ENCODE data around the gene HINT3.
A peak's percentile ranks its signal among the peaks of the same experiment; 100 is the strongest.
"Not testable (repeated sequence)": the region's sequence is repeated elsewhere in the genome, so short reads cannot be mapped to it uniquely, and the experiment has no call there.

The HINT3 gene

DNA sequence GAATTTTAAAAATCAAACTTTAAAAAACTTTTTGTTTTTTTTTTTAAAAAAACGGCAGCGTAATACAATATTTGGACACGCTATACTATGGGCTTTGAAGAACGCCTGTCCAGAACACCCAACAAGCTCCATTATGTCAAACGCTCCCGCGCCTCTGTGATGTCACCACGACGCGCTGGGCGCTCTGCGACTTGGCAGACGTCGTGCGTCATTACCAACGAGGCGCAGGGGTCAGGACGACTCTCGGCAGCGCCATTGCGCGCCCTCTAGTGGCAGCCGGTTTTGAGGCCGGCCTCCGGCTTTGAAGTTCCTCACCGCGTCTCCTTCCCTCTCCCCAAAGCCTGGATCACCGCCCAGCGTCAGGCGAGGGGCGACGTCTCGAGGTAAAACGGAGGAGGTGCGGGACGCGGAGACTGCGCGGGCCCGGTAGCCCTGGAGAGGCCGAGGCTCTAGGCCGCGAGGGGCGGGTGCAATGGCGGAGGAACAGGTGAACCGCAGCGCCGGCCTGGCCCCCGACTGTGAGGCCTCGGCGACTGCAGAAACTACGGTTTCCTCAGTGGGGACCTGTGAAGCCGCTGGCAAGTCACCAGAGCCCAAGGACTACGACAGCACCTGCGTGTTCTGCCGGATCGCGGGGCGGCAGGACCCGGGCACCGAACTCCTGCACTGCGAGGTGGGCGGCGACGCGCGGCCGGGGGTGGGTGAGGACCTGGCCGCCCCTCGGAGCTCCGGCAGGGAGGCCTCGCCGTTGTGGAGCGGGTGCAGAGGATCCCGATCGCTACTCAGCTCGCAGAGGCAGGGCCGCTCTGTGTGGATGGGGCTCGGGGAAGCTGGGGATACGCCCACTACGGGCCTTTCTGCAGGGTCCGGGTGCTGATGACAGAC, at the start of gene HINT3:
HINT3 (plus strand) TSS at position 265 of the 885 bp plus-strand sequence; CDS start at position 473, 208 bp downstream.
- DNase-seq = peak; percentile 99

DNA sequence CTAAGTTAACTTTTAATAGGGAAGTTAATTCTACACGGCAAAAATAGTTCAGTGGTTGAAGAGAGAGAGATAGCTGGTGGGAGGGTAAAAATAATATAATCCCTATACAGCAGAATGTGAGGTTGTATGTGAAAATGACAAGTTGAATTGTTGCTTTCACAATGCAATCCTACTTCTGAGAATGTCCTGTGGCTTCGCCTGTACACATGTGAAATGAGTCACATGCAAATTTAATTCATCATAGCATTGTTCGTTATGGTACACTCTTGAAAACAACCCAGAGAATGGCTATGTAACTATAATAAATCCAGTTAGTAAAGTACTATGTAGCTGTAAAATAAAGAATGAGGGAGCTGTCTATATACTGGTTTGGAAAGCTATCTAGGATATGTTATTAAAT, 46.0 kb upstream of the HINT3 start:
- no peak for DNase-seq

DNA sequence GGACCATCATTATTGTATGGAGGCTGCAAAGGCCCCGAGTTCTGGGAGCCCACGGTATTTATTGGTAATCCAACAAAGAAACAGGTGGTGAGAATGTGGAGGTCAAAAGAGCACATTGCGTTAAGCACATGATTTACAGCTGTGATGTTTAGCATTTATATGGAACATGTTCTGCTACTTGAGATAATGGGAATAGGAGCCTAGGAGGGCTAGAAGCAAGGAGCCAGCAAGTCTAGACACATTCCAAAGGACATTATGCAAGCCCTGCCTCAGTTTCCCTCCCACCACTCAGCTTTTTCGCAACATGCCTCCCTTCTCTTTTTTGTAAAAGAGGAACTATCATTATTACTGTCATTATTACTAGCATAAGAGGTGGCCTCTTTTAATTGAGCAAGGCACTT, 45.5 kb upstream of the HINT3 start:
- DNase-seq = not testable (repeated sequence)

DNA sequence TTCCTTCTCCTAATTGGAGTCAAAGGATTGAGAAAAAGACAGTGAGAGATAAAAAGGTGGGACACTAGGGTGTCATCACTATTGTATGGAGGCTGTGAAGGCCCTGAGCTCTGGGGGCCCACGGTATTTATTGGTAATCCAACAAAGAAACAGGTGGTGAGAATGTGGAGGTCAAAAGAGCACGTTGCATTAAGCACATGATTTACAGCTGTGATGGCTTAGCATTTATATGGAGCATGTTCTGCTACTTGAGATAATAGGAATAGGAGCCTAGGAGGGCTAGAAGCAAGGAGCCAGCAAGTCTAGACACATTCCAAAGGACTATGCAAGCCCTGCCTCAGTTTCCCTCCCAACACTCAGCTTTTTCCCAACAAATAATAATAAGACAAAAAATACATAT, 44.1 kb upstream of the HINT3 start:
- DNase-seq = not testable (repeated sequence)

DNA sequence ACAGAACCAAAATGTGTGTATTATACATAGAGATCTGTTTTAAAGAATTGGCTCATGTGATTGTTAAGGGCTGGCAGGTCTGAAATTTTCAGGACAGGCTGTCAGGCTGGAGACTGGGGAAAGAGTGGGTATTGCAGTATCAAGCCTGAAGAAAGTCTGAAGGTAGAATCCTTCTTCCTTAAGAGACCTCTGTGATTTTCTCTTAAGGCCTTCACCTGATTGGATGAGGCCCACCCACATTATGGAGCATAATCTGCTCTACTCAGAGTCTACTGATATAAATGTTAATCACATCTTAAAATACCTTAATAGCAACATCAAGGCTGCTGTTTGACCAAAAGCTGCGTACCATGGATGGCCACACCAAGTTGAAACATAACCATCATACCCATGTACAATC, 43.4 kb upstream of the HINT3 start:
- no peak for DNase-seq

DNA sequence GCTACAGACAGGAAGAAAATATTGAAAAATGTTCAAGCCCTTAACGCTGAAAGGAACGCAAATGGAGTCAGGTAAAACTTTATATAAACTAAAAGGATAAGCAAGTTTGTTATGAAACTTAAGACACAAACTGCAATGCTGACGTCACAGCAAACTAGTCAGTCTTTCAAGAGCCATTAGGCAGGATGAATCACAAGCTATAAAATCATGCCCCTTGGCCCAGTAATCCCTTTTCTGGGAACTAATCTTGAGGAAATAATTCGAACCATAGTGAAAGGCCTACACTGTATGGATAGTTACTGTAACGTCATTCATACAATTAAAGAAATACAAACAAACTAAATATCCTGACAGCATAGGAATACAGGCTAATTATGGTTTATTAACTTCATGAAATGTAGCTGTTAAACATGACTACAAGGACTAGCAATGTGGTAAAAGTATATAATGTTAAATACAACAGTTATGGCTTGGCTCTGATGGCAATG, 42.7 kb upstream of the HINT3 start:
- peak; percentile 29 for DNase-seq

DNA sequence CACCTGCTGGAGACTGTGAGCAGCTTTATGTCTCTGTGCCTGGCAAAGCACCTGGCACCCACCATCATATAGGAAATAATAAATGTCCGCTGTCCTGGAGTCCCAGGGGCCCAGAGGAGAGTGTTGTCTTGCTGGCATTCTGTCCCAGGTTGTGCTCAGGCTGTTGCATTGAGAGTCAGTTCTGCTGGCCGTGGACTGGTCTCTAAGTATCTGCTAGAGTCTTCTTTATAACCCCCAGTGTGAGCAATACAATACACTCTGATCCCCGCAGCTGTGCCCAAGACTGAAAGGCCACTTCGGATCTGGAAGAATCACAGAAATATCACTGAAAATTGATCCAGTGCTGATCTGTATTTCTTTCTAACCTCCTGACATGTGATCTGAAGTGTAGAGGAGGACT, 38.3 kb upstream of the HINT3 start:
- DNase-seq = no peak

DNA sequence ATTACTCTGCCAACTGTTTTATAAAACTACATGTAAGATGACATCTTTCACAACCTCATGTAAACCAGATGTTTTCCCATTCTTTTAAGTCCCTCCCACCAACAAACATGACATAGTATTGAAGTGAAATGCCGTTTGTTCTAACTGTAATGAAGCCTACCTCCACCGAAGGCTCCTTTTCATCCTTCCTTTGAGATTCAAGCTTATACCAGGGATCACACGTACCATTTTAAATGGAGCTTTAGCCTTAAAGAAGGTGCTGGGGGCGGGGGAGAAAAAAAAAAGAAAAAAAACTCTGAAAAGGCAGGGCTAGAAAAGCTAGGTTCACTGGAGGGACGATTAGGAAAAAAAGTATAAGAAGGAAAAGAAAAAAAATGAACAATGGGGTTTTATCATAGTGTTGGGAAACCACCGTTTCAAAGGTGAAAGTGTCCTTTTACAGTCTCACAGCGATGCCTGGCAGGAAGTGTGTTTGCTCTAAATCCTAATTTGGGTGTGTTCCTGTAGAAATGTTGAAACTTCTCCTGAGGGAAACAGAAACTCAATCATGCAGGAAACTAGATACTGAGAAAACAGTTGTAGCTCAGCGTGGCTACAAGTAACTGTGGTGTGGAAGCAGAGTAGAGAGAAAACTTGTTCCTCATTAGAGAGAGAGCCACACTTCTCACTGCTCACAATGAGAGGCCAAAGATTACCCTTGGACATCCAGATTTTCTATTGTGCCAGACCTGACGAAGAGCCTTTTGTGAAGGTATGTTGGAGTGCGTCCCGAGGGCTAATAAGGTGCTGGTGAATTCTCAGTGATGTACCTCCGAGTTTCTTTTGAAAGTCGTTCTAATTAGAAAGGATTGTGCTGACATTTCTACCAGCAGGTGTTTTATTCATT, 37.6 kb upstream of the HINT3 start:
- peak; percentile 62 for DNase-seq

DNA sequence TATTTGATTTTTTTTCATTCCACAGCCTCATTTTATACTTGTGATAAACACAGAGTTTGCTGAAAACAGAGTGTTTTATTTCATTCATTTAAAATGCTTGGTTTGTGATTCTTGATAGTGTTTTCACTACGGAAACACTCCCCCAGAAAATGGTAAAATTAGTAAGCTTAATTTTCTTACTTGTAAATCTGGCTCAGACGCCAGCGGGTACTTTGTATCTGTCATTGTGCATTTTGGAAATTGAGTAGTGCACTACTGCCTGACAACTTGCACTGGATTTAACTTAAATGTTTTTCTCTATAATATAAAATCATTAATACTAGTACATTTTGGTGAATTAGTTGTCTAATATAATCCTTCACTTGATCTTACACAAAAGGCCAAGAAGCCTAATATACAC, 37.0 kb upstream of the HINT3 start:
- no peak for DNase-seq

DNA sequence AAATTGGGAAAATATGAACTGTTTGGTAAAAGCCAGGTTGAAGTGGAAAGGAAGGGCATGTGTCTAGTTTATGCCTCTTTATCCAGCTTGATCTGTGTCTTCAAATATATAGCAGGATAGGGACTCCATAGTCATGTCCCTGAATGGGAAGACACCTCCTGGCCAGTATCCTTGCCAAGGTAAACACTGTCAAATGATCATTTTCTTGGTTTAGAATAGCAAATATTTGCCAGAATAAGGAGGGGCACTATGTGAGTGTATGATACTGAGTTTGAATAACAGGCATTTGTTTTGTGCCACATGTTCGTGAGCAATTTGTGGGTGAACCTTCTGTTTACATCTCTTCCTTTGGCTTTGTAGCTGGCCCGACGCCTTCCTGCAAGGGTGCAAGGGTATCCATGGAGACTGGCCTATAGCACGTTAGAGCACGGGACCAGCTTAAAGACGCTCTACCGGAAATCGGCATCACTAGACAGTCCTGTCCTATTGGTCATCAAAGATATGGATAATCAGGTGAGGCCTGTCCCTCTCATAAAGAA, 34.2 kb upstream of the HINT3 start:
- DNase-seq = no peak

DNA sequence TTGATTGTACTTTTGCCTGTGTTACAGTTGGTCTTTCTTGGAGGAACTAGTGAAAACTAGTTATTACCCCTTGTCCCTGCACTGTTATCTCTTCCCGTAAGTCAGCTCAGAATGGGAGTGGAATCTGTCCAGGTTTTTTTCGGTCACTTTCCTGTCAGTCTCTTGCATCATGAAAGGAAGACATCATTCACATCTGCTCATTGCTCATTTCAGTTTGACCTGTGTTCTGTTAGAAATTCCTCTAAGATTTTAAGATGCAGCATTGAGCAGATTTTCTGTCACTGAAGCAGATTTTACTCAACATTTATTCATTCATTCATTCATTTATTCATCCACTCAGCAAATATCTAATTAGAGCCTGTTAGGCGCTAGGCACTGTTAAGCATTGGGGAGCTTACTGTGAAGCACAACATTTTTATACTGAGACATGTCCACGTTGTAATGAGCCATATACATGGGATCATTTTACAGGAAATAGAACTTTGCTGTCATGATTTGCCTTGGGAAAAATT, 33.1 kb upstream of the HINT3 start:
- no peak for DNase-seq

DNA sequence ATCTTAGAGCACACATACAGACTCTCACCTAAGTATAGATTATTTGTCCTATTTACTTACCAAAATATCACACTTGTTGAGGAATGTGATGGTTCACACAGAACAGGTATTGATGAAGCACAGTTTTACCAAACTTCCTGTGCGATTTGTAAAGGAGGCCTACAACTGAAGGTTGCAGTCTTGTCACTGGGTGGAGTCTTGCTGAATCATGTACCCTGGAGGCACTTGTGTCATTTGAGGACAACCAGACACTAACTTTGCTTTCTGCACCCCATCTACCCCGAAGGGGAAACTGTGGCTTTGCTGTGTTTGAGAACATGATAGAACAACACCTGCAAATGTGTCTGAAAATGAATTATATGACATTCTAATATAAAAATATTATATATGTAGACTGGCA, 32.4 kb upstream of the HINT3 start:
- DNase-seq = no peak

DNA sequence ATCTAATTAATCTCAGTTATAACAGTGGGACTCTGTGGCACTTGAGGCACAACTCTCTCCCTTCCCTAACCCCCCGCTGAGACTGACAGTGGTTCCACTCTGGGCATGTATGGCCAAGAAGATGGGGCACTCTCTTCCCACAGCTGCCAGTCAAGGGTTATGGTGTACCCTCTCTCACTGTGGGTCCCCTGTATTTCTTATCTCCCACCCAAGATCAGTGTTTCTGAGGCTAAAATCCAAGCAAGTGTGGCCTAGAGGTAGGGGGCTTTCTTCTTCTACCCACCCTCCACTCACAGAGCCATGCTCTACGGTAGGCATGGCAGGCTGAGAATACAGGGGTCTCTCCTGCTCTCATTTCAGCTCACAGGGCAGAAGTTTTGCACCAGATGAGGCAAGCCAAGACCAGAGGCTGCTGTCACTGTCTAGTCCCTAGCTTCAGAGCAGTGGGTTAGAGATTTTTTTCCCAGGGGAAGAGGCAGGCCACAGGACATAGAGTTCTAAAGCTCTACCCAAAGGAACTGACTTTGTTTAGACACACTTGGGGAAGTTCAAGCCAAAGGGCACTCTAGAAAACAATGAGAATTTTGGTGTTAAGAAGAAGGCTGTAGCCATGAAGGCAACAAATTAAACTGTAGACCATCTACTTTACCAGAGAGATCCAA, 31.7 kb upstream of the HINT3 start:
- DNase-seq = no peak

DNA sequence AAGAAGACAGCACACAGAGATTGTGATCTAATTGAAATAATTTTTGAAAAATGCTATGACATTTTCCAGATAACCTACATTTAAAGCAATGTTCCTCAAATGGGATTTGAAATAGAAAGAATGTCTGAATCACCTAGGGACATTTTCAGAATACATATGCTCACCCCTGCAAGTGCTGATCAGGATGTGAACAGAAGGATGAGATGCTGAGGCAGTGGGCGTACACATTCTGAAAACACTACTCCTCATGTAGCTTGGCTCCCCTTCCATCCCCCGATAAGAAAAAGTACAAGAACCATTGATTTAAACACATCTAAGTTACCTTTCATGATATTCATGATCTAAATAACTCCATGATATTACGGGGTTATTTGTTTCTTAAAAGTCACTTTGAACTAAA, 29.9 kb upstream of the HINT3 start:
- no peak for DNase-seq

DNA sequence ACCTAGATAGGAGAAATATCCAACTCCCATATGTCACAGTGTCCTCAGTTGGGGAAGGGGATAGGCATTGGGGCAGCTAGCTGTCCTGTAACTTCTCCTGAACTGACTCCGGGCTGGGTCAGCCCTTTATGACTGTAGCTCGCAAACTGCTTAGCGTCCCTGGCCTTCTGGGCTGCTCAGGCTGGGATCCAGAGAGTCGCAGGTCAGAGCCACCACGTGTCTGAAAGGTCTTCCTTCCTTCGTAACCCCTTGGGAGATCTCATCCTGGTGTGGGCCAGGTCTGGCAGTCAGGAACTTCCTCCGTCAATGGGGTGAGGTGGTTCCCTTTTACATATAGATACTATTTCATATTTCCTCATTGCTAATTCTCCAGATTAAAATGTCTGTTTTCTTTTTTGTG, 28.8 kb upstream of the HINT3 start:
- DNase-seq = no peak

DNA sequence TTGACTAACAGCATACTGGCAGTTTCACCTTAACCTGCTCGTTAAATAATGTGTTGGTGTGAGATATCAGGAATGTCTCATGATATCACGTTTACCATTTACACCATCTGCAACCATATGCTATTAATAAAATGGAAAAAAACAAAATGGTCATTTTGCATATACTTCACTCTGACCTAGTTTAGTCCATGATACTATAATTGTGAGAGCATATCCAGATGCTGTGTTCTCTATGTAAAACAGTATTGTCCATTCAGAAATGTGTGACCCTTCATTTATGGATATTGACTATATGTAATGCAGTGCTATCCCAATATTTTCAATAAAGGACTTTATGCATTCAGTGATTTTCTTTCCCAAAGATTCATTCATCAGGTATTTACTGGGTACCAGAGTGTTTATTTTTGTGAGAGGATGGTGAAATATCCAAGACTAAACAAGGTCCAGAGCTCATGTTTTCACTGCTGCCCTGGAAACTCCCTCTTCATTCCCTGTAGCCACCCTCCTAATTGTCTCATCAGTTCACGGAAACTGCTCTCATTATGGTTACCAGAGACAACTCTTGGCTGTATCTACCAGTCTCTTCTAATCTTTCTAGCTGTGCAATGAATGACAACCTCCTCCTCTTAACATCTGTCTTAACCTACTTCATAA, 25.7 kb upstream of the HINT3 start:
- no peak for DNase-seq

DNA sequence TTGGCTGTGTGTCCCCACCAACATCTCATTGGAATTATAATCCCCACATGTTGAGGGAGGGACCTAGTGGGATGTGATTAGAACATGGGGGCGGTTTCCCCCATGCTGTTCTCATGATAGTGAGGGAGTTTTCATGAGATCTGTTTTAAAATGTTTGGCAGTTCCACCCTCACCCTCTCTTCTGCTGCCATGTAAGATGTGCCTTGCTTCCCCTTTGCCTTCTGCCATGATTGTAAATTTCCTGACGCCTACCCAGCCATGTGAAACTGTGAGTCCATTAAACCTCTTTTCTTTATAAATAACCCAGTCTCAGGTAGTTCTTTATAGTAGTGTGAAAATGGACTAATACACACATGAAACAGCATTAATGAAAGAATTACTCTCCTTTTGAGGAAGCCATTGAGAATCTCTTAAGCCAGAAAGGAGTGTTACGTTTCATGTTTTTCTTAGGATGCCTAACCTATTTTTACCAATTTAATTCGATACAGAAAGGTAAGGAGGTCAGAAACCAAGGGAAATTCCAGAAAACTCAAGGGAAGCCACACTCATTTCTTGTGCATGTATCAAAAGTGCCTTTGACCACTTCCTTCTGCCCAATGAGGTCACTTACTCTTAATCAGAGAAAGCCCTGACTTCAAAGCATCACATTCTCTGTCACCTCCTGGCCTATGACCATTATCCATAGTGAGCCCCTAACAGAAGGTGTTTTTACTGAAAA, 24.7 kb upstream of the HINT3 start:
- no peak for DNase-seq

DNA sequence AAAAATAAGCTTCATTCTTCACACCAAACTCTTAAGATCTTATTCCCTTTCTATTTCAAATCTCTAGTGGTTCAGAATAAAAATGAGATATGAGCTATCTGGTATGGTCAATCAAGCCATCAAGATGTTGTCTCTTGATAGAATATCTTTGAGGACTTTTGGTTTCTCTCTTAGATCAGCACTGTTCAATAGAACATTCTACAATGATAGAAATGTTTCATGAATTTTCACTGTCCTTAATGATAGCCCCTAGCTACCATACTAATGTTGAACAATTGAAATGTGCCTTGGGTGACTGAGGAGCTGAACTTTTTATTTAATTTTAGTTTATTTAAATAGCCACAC, 24.1 kb upstream of the HINT3 start:
- no peak for DNase-seq

DNA sequence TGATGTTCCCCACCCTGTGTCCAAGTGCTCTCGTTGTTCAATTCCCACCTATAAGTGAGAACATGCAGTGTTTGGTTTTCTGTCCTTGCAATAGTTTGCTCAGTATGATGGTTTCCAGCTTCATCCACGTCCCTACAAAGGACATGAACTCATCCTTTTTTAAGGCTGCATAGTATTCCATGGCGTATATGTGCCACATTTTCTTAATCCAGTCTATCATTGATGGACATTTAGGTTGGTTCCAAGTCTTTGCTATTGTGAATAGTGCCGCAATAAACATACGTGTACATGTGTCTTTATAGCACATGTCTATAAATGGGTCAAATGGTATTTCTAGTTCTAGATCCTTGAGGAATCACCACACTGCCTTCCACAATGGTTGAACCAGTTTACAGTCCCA, 21.1 kb upstream of the HINT3 start:
- not testable (repeated sequence) for DNase-seq

DNA sequence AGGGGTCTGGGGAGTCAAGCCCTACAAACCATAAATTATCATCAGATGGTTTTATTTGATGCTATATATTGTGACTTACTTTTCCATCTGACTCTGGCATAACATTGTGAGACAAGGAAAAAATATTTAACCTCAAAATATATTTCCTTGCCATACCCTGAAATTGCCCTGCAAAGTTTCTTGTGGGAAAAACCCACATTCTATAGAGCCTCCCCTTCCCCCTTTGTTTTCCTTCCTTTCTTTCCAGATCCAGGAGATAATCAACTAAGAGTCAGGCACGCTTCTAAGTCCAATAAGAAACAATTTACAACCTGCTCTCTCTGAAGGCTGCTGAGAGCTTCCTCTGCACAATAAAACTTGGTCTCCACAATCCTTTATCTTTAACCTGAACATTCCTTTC, 17.5 kb upstream of the HINT3 start:
- DNase-seq = no peak

DNA sequence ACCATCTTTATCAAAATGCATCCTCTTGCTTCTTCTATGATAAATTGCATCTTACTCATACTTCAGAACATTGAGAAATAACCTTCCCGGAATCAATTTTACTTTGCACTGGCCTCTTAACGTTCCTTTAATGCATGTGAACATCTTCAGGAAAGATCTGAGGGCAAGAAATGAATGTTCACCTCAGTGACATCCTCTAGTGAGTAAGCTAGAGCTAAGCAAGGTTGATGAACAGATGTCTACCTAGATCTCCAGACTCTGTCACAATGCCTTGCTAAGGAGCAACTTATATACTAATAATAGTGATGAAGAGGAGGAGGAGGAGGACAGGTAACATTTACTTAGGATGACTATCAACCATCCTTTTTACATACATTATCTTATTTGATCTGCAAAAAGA, 16.8 kb upstream of the HINT3 start:
- DNase-seq = no peak

All from eye (tissue), 1 donor.